OCI-LY3 (cell line): ENCODE measurements around the gene ATP1B4.

ENCODE experiments used
- H2AFZ ChIP-seq: fragments of 200-600, 300-600 bp; shearing (Covaris generic); 2 replicates; pipeline ENCODE4 v1.6.0; 2014; ENCODE audit warnings: antibody characterized with exemption, low read depth, low read length
- H3K27ac ChIP-seq: fragments of 200-600, 300-600 bp; sonication (generic); 2 replicates; pipeline ENCODE4 v1.5.1; 2014; ENCODE audit warnings: mild to moderate bottlenecking, low read length, moderate library complexity, mixed read lengths
- H3K27me3 ChIP-seq: fragments of 200-600, 300-600 bp; sonication (generic); 2 replicates; pipeline ENCODE4 v1.6.1; 2014; ENCODE audit warnings: low read depth, low read length, mixed read lengths
- H3K36me3 ChIP-seq: fragments of 200-600, 300-600 bp; sonication (generic); replicated peaks from 2 replicates; pipeline ENCODE3; 2014; ENCODE audit warnings: low read depth, low read length, mixed read lengths
- H3K4me1 ChIP-seq: fragments of 300-600, 200-600 bp; sonication (generic); 2 replicates; pipeline ENCODE4 v1.6.1; 2014; ENCODE audit warnings: low read length, mixed read lengths
- H3K4me2 ChIP-seq: fragments of 200-600, 300-600 bp; sonication (generic); 2 replicates; pipeline ENCODE4 v1.6.1; 2014; ENCODE audit warnings: low read length, mixed read lengths
- H3K4me3 ChIP-seq: fragments of 300-600, 200-600 bp; sonication (generic); 2 replicates; pipeline ENCODE4 v1.5.1; 2014; ENCODE audit warnings: antibody characterized with exemption, mild to moderate bottlenecking, low read length, moderate library complexity
- H3K79me2 ChIP-seq: fragments of 300-600, 200-600 bp; shearing (Covaris generic); 2 replicates; pipeline ENCODE4 v1.6.1; 2014; ENCODE audit warnings: mild to moderate bottlenecking, low read length, mixed read lengths
- H3K9ac ChIP-seq: fragments of 300-600, 200-600 bp; shearing (Covaris generic); 2 replicates; pipeline ENCODE4 v1.6.0; 2014; ENCODE audit warnings: mild to moderate bottlenecking, low read length, moderate library complexity
- H3K9me3 ChIP-seq: fragments of 200-600, 300-600 bp; shearing (Covaris generic); 2 replicates; pipeline ENCODE4 v1.6.1; 2014; ENCODE audit warnings: low read length, mixed read lengths; ENCODE audit not compliant: insufficient read depth
- H4K20me1 ChIP-seq: fragments of 200-600, 300-600 bp; sonication (generic); 2 replicates; pipeline ENCODE4 v1.6.1; 2016; ENCODE audit warnings: low read length, mixed read lengths; ENCODE audit not compliant: insufficient read depth
- CTCF ChIP-seq: fragments of 200-600, 300-600 bp; sonication (generic); IDR thresholded peaks from 2 replicates; pipeline ENCODE4 v1.5.1; 2014; ENCODE audit warnings: antibody characterized with exemption, low read length, low read depth
- EZH2phosphoT487 ChIP-seq: fragments of 200-600 bp; shearing (Covaris generic); IDR thresholded peaks from 2 replicates; pipeline ENCODE4 v1.6.1; 2018; ENCODE audit warnings: antibody characterized with exemption, mixed run types, low read depth

Gene ATP1B4

DNA sequence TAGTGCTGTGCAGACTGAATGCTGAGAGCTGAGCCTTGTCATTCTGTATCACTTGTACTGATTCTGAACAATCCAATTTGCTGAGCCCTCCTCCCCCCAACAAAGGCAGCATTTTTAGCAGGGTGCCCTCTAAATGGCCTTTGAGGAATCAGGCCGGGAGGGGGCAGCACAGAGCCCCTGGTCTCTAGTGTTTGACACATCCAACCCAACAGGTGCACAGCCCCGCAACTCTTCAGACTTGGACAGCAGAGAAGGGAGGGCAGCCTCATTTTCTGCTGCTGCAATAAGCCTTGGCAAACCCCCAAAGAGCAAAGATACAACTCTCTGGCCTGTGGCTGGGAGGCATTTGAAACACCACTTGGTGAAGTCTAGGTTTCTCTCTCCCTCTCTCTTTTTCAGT is 3.4 kb downstream of the ATP1B4 start:
- Histone ChIP-seq H2AFZ (no peak overlapping the region), H4K20me1 (no peaks in the 10 kb centered on the region), H3K27ac (no peak overlapping the region), H3K36me3 (no peaks in the 10 kb centered on the region), H3K9me3 (no peaks in the 10 kb centered on the region), H3K4me1 (peaks cover 14% of the 10 kb centered on the region), H3K79me2 (no peaks in the 10 kb centered on the region), H3K27me3 (no peaks in the 10 kb centered on the region), H3K9ac (no peak overlapping the region), H3K4me3 (no peak overlapping the region), H3K4me2 (no peak overlapping the region)
- TF ChIP-seq EZH2phosphoT487 = no peak
- peak; percentile 53 for TF ChIP-seq CTCF

- Histone ChIP-seq H3K4me1 (peaks cover 14% of the 10 kb centered on the region), H3K79me2 (no peaks in the 10 kb centered on the region), H3K36me3 (no peaks in the 10 kb centered on the region), H3K9me3 (no peaks in the 10 kb centered on the region), H3K27me3 (no peaks in the 10 kb centered on the region), H3K4me2 (no peak overlapping the region), H3K9ac (no peak overlapping the region), H3K27ac (no peak overlapping the region), H2AFZ (no peak overlapping the region), H3K4me3 (no peak overlapping the region), H4K20me1 (no peaks in the 10 kb centered on the region)
- no peak for TF ChIP-seq CTCF
- no peak for TF ChIP-seq EZH2phosphoT487
Observed at GRCh38 chrX:120365968-120366367, 4.1 kb downstream of the ATP1B4 start.

DNA sequence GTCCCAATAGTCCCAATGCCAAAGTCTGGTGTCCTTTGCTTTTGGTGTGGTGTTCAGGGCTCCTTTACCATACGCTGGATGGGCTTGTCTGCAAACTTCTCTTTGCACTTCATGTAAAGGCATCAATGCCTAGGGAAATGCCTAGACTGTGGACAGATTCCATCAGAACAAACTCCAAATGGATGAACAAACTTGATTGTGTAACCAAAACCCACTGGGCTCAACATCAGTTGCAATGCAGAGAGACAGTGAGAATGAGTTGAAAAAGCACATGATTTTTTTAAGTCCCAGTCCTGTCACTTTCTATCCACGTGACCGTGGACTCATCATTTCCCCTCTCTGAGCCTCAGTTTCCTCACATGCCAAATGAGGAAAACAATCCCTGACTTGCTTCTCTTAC is 4.9 kb downstream of the ATP1B4 start:
- no peak overlapping the region for H3K27ac ChIP-seq
- no peak overlapping the region for H3K4me3 ChIP-seq
- H3K27me3 ChIP-seq = no peaks in the 10 kb centered on the region
- no peaks in the 10 kb centered on the region for H3K36me3 ChIP-seq
- TF ChIP-seq EZH2phosphoT487 (no peak), CTCF (no peak)
- no peaks in the 10 kb centered on the region for H3K9me3 ChIP-seq
- peaks cover 14% of the 10 kb centered on the region for H3K4me1 ChIP-seq
- no peaks in the 10 kb centered on the region for H4K20me1 ChIP-seq
- H3K9ac ChIP-seq = no peak overlapping the region
- no peak overlapping the region for H2AFZ ChIP-seq
- H3K79me2 ChIP-seq = no peaks in the 10 kb centered on the region
- no peak overlapping the region for H3K4me2 ChIP-seq

GRCh38 chrX:120367402-120368109 is 5.7 kb downstream of the ATP1B4 start:
- Histone ChIP-seq H3K4me2 (no peak overlapping the region), H4K20me1 (no peaks in the 10 kb centered on the region), H3K27me3 (no peaks in the 10 kb centered on the region), H3K27ac (no peak overlapping the region), H3K4me3 (no peak overlapping the region), H2AFZ (no peak overlapping the region), H3K36me3 (no peaks in the 10 kb centered on the region), H3K9me3 (no peaks in the 10 kb centered on the region), H3K9ac (no peak overlapping the region), H3K79me2 (no peaks in the 10 kb centered on the region), H3K4me1 (peaks cover 10% of the 10 kb centered on the region)
- TF ChIP-seq CTCF (no peak), EZH2phosphoT487 (no peak)
